ENCODE data around the gene SCMH1. TPM values are rescaled to one million over a fixed set of nuclear protein-coding genes. Genes with fewer than 3 reads are reported as not detected.

The SCMH1 gene
- total and polyA plus RNA-seq, 7 donors = 16.2 to 39.4 (median 28.3) TPM

- Histone ChIP-seq H3K27ac (peak overlapping the region; percentile 68), H3K4me3 (no peak overlapping the region), H3K27me3 (ENCODE audit: insufficient read depth in 3 of 3, low read length in 2 of 3) (no peaks in the 10 kb centered on the region), H3K36me3 (ENCODE audit: insufficient read depth in 1 of 2, low read depth in 1 of 2) (peaks cover 0 to 24% of the 10 kb centered on the region in 2 donors), H3K9me3 (no peaks in the 10 kb centered on the region), H3K4me1 (peaks cover 27% of the 10 kb centered on the region)
- intact Hi-C loops (cut with DNase I) = loop anchor here (10.0 kb wide), 2 partner anchors 65 to 125 kb away; no protein-coding TSS in a partner anchor
- peak in 1 of 2 donors; percentile 18 for DNase-seq
- WGBS, 3 donors = 17 to 27% (median 22%) methylated on average over 4 of the region's 4 CpGs
- ATAC-seq = peak; percentile 64 to 93 (median 84)
- TF ChIP-seq CTCF (IDR thresholded peaks at IDR 0.05) = no peak
Observed at GRCh38 chr1:41109310-41110197, 132.6 kb downstream of the SCMH1 start.

GRCh38 chr1:41108696-41109275 lies 133.3 kb downstream of the SCMH1 start:
- H3K9me3 ChIP-seq = no peaks in the 10 kb centered on the region
- no peak for TF ChIP-seq CTCF (IDR thresholded peaks at IDR 0.05)
- H3K4me1 ChIP-seq = peaks cover 27% of the 10 kb centered on the region
- DNase-seq (peak in 1 of 2 donors; percentile 21), ATAC-seq (peak; percentile 61 to 69 (median 66))
- peaks cover 0 to 18% of the 10 kb centered on the region in 2 donors for H3K36me3 ChIP-seq (ENCODE audit: insufficient read depth in 1 of 2, low read depth in 1 of 2)
- 19 to 48% (median 34%) methylated on average over 1 of the region's 1 CpG for WGBS, 3 donors
- H3K4me3 ChIP-seq = no peak overlapping the region
- peak overlapping the region; percentile 68 for H3K27ac ChIP-seq
- intact Hi-C loops (cut with DNase I) = loop anchor here in 1 of 2 donors (10.0 kb wide), 1 partner anchor 126 kb away; no protein-coding TSS in a partner anchor
- no peaks in the 10 kb centered on the region for H3K27me3 ChIP-seq (ENCODE audit: insufficient read depth in 3 of 3, low read length in 2 of 3)

GRCh38 chr1:41103766-41104165 lies 138.3 kb downstream of the SCMH1 start:
- DNase-seq = no peak
- 77 to 89% (median 84%) methylated on average over 4 of the region's 4 CpGs for WGBS, 3 donors
- no peak for ATAC-seq
- Histone ChIP-seq H3K9me3 (no peaks in the 10 kb centered on the region), H3K27me3 (ENCODE audit: insufficient read depth in 3 of 3, low read length in 2 of 3) (no peaks in the 10 kb centered on the region), H3K27ac (no peak overlapping the region), H3K36me3 (ENCODE audit: insufficient read depth in 1 of 2, low read depth in 1 of 2) (no peaks in the 10 kb centered on the region), H3K4me1 (peaks cover 36% of the 10 kb centered on the region), H3K4me3 (no peak overlapping the region)
- no peak for TF ChIP-seq CTCF (IDR thresholded peaks at IDR 0.05)
- intact Hi-C loops (cut with DNase I) = loop anchor here in 1 of 2 donors (10.0 kb wide), 1 partner anchor 131 kb away; no protein-coding TSS in a partner anchor

- WGBS, 3 donors = 31 to 42% (median 32%) methylated on average over 1 of the region's 1 CpG
- DNase-seq = no peak
- intact Hi-C loops (cut with DNase I) = loop anchor here in 1 of 2 donors (10.0 kb wide), 1 partner anchor 132 kb away; no protein-coding TSS in a partner anchor
- H3K9me3 ChIP-seq = no peaks in the 10 kb centered on the region
- no peaks in the 10 kb centered on the region for H3K27me3 ChIP-seq (ENCODE audit: insufficient read depth in 3 of 3, low read length in 2 of 3)
- H3K4me3 ChIP-seq = no peak overlapping the region
- no peaks in the 10 kb centered on the region for H3K36me3 ChIP-seq (ENCODE audit: insufficient read depth in 1 of 2, low read depth in 1 of 2)
- peak overlapping the region; percentile 47 for H3K27ac ChIP-seq
- TF ChIP-seq CTCF (IDR thresholded peaks at IDR 0.05) = no peak
- H3K4me1 ChIP-seq = peaks cover 28% of the 10 kb centered on the region
- ATAC-seq = peak in 3 of 4 donors; percentile 24 to 35 (median 25)
Observed at GRCh38 chr1:41102653-41103052, 139.5 kb downstream of the SCMH1 start.

Measured in psoas muscle (tissue), 8 donors.